Endothelial cell of hepatic sinusoid (primary cell): ENCODE measurements around the gene GGNBP2.

ENCODE experiments used
- in situ Hi-C: cut with HindIII; loops from 2 replicates; pipeline ENCODE4 v1.10.0; 2017; ENCODE audit warnings: low sequenced_read_pairs

GGNBP2 gene

DNA sequence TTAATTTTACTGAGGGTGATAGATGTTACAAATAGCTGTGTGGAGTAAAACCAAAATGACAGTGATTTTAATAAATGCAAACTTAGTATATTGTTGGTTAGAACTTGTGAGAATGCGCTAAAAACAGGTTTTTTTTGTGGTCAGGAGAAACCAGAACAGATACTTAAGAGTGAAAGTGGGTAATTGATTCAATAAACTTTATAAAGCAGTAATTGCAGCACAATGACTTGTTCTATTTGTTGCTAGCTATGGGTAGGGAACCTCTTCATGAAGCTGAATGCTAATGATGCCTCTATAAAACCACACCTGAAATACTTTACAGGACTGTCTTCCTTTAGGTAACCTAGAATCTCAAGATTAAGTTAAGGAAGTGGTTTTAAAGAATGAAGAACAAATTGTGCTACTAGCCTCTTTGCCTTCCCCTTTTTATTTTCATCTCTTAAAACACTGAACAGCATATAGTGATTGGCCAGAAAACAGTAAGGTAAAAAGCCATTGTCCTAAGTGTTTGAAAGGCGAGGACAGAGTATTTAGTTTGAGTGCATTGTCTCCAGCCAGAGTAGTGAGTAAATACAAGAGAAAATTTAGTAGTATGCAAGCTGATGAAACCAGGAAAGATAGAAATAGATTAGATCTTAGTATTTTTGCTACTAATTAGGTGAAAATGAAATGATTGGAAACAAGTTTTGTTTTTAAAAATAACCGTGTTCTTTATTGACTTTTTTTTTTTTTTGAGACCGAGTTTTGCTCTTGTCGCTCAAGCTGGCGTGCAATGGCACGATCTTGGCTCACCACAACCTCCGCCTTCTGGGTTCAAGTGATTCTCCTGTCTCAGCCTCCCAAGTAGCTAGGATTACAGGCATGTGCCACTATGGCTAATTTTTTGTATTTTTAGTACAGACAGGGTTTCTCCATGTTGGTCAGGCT lies 6.0 kb downstream of the GGNBP2 start:
- in situ Hi-C loops, result no loop called here

DNA sequence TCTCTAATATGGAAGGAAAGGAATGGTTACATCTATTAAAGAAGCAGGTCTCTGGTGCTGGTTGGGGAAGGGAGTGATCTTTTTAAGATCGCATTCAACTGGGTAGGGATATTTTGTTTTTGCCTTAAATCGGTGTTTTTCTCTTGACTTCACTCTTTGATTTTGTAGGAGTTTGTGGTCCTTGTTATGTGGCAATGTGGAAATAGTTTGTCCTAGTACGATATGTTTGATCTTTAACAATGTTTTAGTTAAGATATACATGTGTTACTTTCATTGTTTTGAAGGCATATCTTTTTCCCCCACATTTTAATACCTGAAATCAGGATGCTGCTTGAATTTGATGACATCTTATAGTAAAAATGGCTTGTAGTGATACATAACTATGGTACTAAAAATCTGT lies 8.7 kb downstream of the GGNBP2 start:
- in situ Hi-C loops, result no loop called here

DNA sequence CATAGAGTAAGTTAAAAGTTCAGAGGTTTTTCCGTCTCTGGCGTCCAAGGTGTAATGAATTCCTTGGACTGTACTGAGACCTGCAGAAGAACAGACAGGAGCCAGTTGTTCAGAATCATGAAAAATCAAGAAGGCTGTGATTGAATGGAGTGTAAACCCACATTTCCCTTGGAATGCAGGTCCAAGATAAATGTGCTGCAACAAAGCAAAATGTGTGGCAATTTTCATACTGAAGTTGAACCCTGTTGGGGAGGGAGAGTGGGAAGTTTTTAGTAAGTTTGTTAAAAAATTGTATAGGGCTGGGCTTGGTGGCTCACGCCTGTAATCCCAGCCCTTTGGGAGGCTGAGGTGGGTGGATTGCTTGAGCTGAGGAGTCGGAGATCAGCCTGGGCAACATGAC lies 21.4 kb downstream of the GGNBP2 start:
- in situ Hi-C loops, result no loop called here

DNA sequence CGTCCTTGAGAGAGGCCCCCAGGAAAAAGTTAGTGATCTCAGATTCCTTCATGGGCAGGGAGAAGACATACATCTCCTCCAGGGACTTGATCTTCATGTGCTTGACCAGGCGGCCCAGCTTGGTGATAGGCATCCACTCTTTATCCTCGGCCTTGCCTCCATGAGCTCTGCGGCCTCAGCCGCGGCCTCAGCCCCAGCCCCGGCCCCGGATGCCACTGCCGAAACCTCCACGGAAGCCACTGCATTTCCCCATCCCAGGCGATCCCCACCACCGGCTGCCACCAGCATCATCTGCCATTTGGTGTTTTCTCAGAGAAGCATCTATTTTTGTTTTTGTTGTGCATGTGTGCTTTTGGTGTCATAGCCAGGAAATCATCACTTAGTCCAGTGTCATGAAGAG lies 30.3 kb downstream of the GGNBP2 start:
- in situ Hi-C loops, result no loop called here

DNA sequence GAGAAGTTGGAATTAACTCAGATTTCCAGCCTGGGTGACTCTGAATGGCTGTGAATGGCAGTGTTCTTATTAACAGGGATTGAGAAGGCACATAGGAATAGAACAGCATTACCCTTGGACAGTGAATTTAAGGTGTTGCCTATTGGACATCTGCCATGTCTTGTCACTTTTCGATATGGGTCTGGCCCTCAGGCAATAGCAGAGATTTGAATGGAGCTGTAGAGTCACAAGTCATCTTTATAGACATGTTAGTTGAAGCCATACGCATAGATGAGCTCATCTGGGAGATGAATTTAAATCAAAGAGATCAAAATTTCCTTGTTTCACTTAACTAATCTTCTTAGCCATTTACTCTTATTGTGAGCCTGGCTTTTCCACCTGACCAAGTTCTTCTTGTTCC lies 32.1 kb downstream of the GGNBP2 start:
- in situ Hi-C loops, result no loop called here

DNA sequence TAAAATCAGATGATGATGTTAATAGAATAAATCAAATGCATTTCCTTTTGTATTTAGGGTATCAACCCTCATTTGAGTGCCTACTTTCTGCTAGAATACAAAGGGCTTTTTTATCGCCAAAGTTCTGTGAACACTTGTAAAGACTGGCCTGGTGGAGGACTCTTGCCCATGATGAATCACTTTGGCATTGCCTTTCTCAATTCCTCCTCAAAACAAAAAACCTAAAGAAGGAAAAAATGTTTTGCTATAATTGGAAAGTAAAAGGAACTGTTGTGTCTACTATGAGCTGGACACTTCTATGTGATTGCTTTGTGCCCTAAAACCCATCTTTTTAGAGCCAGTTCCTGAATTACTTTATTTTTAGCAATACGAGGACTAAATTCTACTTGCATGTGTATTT lies 34.0 kb downstream of the GGNBP2 start:
- in situ Hi-C loops, result no loop called here

DNA sequence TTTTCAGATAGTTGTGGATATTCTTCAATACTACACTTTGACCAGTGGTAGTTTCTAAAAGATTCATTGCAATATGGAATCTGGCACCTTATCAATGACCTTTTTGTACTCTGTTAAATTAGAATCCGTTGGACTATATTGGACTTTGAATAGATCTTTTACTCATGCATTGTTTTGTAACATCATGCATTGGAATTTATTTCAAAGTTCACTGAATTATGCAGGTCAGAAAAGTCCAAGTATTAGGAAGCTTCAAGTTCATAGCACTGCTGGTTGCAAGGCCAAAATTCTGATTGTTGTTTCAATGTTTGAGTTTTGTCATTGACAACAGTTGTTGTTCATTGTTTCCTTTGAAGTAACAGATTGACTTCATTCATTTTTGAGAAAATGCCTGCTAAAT lies 39.1 kb downstream of the GGNBP2 start:
- in situ Hi-C loops, result no loop called here

DNA sequence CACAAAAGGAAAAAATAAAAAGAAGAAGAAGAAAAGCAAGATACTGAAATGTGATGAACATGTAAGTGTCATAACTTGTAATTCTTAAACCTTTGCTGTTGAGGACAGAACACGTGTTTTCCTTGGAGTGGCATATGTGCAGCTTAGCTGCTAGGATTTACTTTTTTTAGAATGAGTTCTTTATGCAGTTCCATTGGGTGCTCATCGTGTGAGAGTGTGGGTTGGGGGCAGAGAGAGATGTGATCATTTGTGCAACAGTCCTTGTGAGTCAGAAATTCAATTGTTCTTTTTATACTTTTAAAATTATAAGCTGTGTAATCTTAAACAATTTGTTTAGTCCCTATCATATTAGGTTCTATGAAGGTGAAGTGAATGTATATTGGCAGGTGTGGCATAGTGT lies 41.4 kb downstream of the GGNBP2 start:
- in situ Hi-C loops, result no loop called here

DNA sequence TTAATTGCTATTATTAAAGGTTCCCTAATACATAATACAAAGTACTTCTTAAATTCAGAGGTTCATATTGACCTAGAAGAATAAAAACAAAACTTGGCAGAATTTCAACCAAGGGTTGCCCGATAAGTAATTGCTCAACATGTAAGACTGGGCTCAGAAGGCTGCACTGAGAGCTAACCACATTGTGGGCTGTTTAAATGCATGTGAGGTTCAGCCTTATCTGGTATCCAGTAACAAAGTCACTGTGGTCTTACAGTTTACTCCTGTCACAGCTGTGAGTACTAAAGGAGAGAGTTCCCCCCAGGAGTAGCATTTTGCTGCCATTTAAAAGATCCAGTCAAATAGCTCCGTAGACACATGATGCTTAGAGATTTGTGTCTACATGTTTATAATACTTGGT lies 45.4 kb downstream of the GGNBP2 start:
- in situ Hi-C loops, result no loop called here

DNA sequence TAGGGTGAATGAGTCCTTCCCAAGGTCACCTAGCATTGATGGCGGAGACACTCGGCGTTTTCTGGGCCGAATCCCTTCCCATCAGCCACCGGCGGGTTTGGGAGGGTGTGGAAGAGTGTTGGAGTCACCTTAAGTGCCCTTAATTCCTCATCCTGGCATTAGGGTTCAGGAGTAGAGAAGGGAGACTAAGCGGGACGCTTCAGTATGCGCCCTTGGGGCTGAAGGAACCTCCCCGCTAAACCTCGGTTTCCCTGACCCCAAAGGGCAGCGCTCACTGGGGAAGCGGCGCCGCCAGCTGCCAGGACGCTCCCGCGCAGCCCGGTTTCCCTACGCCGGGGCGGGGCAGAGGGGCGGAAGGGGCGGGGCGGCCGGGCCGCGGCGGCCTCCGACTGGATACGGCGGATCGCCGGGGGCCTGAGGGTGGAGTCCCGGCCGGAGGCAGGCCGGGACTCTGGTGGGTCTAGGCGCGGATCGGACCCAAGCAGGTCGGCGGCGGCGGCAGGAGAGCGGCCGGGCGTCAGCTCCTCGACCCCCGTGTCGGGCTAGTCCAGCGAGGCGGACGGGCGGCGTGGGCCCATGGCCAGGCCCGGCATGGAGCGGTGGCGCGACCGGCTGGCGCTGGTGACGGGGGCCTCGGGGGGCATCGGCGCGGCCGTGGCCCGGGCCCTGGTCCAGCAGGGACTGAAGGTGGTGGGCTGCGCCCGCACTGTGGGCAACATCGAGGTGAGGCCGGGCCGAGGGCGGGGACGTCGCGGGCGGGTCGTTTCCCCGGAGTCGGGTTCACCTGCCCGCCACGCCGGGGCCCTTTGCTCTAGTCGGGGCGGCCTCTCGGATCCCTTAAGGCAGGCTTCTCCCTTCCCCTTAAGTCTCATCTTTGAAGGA lies 47.0 kb downstream of the GGNBP2 start, which contains the start of gene DHRS11:
Gene DHRS11 (plus strand): TSS at position 446 of the 882 bp plus-strand sequence. CDS start 131 bp downstream, at position 577.
- in situ Hi-C loops, result no loop called here

DNA sequence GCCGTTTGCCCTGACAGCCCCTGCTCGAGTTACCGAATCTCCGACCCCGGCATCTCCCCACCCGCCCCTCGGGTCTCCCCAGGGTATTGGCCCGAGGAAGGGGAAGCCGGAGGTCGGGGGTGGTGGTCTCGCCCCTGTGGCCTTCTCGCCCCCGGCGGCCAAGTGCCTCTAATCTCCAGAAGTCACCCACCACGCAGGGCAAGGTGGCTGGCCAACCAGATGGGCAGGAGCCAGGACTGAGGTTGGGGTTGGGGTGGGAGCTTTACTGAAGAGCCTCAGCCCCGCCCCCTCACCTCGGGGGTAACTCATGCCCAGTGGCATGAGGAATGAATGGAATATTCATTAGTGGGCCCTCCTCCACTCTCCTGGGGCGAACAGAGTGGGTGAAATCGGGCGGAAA lies 47.6 kb downstream of the GGNBP2 start:
- in situ Hi-C loops, result no loop called here

DNA sequence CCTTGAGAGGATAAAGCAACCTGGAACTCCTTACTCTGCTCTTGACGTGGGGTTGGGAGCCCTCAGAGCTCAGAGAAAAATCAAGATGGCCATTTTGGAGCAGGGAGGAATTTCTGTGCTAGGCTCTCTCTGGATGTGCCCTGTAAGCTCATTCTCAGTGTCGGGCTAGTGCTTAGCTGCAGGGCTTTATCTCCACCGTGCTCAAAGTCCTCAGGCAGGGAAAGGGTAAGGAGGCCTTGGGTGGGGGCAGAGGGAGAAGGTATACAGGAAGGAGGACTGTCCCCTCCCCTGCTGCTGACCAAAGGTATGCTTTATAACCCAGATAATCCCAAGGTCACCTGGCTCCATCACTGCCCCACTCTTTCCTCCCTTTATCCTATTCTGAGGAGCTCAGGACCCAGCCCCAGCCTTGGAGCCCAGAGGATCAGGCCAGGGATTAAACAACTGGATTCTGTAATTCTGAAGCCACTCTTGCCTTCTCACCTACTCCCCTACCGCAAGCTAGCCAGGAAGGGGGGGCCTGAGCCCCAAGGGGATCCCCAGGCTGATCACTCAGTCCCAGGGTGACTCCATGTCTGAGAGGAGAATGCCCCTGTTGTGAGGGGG lies 48.1 kb downstream of the GGNBP2 start:
- in situ Hi-C loops, result no loop called here

DNA sequence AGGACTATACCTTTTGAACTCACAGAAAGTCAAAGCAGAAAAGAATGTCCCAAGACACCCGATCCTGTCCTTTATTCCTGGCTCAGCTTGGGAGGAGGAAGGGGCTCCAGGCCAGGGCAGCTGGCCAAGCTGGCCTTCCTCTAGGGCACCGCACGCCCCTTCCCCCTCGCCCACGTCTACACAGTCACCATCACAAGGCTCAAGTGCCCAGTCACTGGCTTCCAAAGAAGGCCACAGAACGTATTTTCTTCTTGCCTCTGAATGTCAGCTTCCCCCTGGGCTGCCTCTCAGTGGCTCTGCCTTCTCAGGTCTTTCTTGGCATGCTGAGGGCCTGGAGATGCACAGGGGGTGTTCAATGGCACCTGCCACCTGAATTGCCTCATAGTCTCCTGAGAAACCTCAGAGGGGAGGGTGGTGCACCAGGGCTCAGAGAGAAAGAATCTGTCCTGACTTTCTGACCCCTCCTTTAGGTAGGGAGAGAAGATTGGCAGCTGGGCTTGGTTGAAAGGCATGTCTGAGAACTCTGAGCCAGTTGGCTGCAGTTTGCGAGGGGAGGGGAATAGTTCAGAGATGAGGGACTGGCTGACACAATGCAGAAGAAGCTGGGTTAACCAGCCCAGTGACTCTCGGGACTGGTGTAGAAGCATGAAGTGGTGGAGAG lies 49.1 kb downstream of the GGNBP2 start:
- in situ Hi-C loops, result no loop called here

DNA sequence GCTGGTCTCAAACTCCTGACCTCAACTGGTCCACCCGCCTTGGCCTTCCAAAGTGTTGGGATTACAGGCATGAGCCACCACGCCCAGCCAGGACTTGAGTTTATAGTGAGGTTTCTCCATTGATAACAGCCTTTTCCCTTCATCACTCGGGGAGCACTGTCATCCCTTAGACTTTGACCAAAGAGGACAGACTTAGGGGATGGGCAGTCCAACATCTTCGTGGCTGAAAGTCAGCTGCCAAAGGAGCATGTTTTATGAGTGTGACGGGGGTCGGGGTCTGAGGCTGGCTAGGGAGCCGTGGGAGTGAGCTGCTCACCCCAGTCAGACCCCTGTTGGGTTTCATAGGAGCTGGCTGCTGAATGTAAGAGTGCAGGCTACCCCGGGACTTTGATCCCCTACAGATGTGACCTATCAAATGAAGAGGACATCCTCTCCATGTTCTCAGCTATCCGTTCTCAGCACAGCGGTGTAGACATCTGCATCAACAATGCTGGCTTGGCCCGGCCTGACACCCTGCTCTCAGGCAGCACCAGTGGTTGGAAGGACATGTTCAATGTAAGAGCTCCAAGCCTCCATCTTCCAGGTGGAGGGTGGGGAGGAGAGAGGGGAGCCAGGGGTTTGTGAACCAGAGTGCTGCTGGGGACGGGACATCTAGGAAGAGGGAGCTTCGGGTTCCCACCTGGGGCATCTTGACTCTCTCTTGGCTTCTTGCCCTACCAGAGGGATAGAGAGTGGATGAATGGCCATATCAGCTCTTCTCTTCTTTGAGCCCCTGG lies 50.1 kb downstream of the GGNBP2 start:
- in situ Hi-C loops, result no loop called here

DNA sequence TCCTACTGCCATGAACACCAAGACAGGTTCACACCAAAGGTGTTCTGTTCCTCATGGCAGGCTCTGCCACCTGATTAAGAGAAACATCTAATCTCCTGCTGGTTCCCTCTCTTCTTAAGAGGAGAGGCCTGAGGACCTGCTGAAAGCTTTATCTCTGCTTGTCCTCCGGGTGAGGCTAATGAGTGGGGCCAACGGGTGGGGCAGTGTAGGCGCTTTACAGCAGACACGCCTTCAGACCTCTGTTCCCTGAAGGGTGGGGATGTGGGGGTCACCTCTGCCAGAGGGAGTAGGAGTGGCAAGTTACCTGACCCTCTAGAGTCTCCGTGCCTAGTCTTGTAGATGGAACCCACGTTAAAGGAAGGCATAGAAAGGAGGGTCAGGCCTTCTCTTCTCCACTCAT lies 52.5 kb downstream of the GGNBP2 start:
- in situ Hi-C loops, result no loop called here

DNA sequence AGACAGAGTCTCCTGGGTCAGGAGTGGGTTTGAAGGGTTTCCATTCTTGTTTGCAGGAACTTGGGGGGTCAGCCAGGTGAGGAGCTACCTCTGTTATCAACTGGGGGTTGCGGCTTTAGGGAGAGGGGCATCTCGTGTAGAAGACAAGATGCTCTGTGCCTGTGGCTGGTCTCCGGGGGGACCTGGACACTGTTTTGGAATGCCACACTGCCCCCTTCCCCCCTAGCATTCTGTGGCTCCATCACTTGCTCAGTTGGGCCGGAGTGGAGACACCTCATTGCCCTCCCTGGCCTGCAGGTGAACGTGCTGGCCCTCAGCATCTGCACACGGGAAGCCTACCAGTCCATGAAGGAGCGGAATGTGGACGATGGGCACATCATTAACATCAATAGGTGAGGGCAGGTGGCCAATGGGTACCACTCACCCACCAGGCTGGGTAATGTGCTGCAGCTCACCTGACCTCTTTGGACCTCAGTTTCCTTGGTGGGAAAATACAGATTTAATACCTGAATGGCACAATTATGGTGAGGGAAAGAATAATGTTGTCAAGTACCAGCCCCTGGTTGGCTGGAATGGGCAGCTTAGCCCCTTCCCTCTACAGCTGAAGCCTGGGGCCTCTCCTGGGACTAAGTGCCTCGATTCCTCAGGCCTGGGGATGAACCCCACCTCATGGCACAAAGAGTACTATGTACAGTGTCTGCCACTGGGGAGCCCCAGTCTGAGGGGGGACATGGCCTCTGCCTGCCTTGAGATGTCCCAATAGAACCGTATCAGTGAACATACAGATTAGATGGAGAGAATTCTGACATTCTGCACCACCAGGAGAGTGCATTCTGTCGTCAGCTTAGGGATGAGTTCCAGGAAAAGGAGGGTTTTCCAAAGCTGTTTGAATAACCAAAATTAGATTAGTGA lies 53.4 kb downstream of the GGNBP2 start:
- in situ Hi-C loops, result no loop called here

DNA sequence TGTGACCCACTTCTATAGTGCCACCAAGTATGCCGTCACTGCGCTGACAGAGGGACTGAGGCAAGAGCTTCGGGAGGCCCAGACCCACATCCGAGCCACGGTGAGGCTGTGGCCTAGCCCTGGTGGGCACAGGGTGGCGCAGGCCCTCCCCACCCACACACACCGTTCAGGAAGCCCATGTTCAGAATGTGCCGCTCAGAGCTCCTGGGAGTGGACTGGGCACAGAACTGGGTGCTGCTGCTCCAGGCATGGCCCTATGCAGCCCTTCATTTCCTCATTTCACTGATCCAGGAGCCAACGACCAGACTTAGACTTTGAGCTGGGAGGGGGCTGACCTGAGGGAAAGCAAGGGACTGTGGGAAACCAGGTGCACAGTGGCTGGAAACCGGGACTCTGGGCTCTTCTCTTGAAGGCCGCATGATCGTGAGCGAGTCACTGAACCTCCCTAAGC lies 54.3 kb downstream of the GGNBP2 start:
- in situ Hi-C loops, result no loop called here

DNA sequence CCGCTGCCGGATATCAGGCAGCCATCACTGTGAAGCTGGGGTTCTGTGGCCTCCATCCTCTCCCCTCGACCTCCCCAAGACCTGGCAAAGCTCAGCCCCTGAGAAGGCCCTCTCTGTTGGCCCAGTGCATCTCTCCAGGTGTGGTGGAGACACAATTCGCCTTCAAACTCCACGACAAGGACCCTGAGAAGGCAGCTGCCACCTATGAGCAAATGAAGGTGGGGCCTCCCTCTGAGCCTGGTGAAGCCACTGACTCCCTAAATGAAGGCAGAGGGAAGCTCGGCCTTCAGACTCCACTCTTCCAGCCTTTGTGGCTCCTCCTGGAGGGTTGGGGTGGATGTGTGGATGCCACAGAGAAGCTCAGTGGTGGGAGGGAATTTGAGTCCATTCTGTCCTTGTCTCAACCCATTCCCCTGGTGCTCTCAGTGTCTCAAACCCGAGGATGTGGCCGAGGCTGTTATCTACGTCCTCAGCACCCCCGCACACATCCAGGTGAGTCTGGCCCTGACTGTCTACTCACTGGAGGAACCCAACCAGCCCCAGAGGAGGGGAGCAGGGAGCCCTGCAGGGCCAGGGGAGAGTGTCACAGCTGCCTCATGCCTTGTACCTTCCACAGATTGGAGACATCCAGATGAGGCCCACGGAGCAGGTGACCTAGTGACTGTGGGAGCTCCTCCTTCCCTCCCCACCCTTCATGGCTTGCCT lies 55.0 kb downstream of the GGNBP2 start:
- in situ Hi-C loops, result no loop called here
